CD8-positive, alpha-beta memory T cell (primary cell): ENCODE data around the gene CACHD1. TPM values are rescaled to one million over a fixed set of nuclear protein-coding genes. Genes with fewer than 3 reads are reported as not detected.
"Not testable (repeated sequence)": the region's sequence is repeated elsewhere in the genome, so short reads cannot be mapped to it uniquely, and the experiment has no call there.

Source experiments
- CTCF ChIA-PET: fragments of 350-600 bp; sonication (Branson Sonifier 250); formaldehyde crosslinking; loops from one replicate; lab custom pipeline; 2021; ENCODE audit warnings: antibody characterized with exemption; lab: Charles Lee
- POLR2A ChIA-PET: fragments of 350-600 bp; sonication (Branson Sonifier 250); formaldehyde crosslinking; loops from one replicate; lab custom pipeline; 2021; ENCODE audit warnings: antibody characterized with exemption; lab: Charles Lee
- DNase-seq, 5 donors: peaks; one replicate each; pipeline versions ENCODE4 v3.0.0 to v3.0.0-alpha.2; 2020 to 2022; ENCODE audit warnings: mixed read lengths in 1 of 5
- H3K27ac ChIP-seq: one replicate; pipeline ENCODE4 v1.7.0; 2013; ENCODE audit warnings: low read depth, mild to moderate bottlenecking, low read length, moderate library complexity
- H3K27me3 ChIP-seq: 2 replicates; pipeline ENCODE4 v1.7.0; 2013; ENCODE audit warnings: low read length, mild to moderate bottlenecking; ENCODE audit not compliant: insufficient read depth, poor library complexity, severe bottlenecking
- H3K36me3 ChIP-seq: 2 replicates; pipeline ENCODE4 v1.7.0; 2013; ENCODE audit warnings: mild to moderate bottlenecking, low read length, moderate library complexity; ENCODE audit not compliant: insufficient read depth
- H3K4me1 ChIP-seq: 2 replicates; pipeline ENCODE4 v1.7.0; 2013; ENCODE audit warnings: mild to moderate bottlenecking, low read length, moderate library complexity; ENCODE audit not compliant: insufficient read depth
- H3K4me3 ChIP-seq: 2 replicates; pipeline ENCODE4 v1.7.0; 2013; ENCODE audit warnings: mild to moderate bottlenecking, low read length
- H3K9me3 ChIP-seq: 2 replicates; pipeline ENCODE4 v1.7.0; 2013; ENCODE audit warnings: mild to moderate bottlenecking, low read length
- H3K27ac Mint-ChIP-seq, 8 donors: one replicate each; pipeline ENCODE4 v1.8.0; 2020 to 2021; ENCODE audit warnings: mixed read lengths in 8 of 8, mild to moderate bottlenecking in 6 of 8, inconsistent platforms in 3 of 8, moderate library complexity in 3 of 8
- H3K27me3 Mint-ChIP-seq, 2 donors: one replicate each; pipeline ENCODE4 v1.8.0; 2020 to 2021; ENCODE audit warnings: mixed read lengths in 2 of 2, mild to moderate bottlenecking in 1 of 2, moderate library complexity in 1 of 2
- H3K36me3 Mint-ChIP-seq, 3 donors: one replicate each; pipeline ENCODE4 v1.8.0; 2020 to 2021; ENCODE audit warnings: mixed read lengths in 3 of 3, inconsistent platforms in 1 of 3, mild to moderate bottlenecking in 1 of 3
- H3K4me1 Mint-ChIP-seq, 3 donors: one replicate each; pipeline ENCODE4 v1.8.0; 2020 to 2021; ENCODE audit warnings: mixed read lengths in 3 of 3, inconsistent platforms in 1 of 3, mild to moderate bottlenecking in 1 of 3
- H3K4me3 Mint-ChIP-seq, 7 donors: one replicate each; pipeline ENCODE4 v1.8.0; 2020 to 2021; ENCODE audit warnings: mixed read lengths in 7 of 7, mild to moderate bottlenecking in 6 of 7, moderate library complexity in 4 of 7, inconsistent platforms in 2 of 7
- H3K9me3 Mint-ChIP-seq, 5 donors: one replicate each; pipeline ENCODE4 v1.8.0; 2020 to 2022; ENCODE audit warnings: mixed read lengths in 5 of 5, mild to moderate bottlenecking in 3 of 5, moderate library complexity in 2 of 5, inconsistent platforms in 1 of 5
- polyA plus RNA-seq: library from polyadenylated mRNA; unstranded; fragments of 300-500 nt; fragmentation: Illumina TruSeq; gene quantifications from one replicate; pipeline ENCODE4 v1.2.3, GENCODE V29; 2021
- total RNA-seq, 2 experiments: library from RNA; stranded (reverse); gene quantifications; one replicate each; pipeline ENCODE4 v1.2.3, GENCODE V29; 2021

CACHD1 gene
- total and polyA plus RNA-seq, 3 experiments from 2014 or later, result 0.35 TPM; not detected in 1

GRCh38 chr1:64712049-64712448 lies 242.1 kb downstream of the CACHD1 start:
- POLR2A ChIA-PET, result no interaction called here

GRCh38 chr1:64715186-64715585 lies 245.3 kb downstream of the CACHD1 start:
- H3K36me3 ChIP-seq, result no peaks in the 10 kb centered on the region
- CTCF ChIA-PET, result no interaction called here
- Mint-ChIP-seq H3K4me3 (no peak overlapping the region), H3K27me3 (peaks cover 12 to 44% of the 10 kb centered on the region in 2 donors), H3K36me3 (peaks cover 0 to 4% (median 0%) of the 10 kb centered on the region in 3 donors), H3K9me3 (peaks cover 0 to 10% (median 2%) of the 10 kb centered on the region in 5 donors), H3K4me1 (no peaks in the 10 kb centered on the region), H3K27ac (no peak overlapping the region)
- H3K4me1 ChIP-seq, result no peaks in the 10 kb centered on the region
- POLR2A ChIA-PET, result no interaction called here
- no peak overlapping the region for H3K4me3 ChIP-seq
- no peak overlapping the region for H3K27ac ChIP-seq
- H3K27me3 ChIP-seq, result no peaks in the 10 kb centered on the region
- DNase-seq, result no peak
- no peaks in the 10 kb centered on the region for H3K9me3 ChIP-seq

More at GRCh38 chr1:64712049-64712448, 242.1 kb downstream of the CACHD1 start:
- Histone ChIP-seq H3K36me3 (no peaks in the 10 kb centered on the region), H3K27ac (no peak overlapping the region), H3K4me3 (no peak overlapping the region), H3K27me3 (no peaks in the 10 kb centered on the region), H3K4me1 (no peaks in the 10 kb centered on the region), H3K9me3 (no peaks in the 10 kb centered on the region)
- no peak for DNase-seq
- Mint-ChIP-seq H3K27me3 (peaks cover 2 to 26% of the 10 kb centered on the region in 2 donors), H3K4me3 (no peak overlapping the region), H3K9me3 (no peaks in the 10 kb centered on the region), H3K36me3 (no peaks in the 10 kb centered on the region), H3K4me1 (no peaks in the 10 kb centered on the region), H3K27ac (no peak overlapping the region)
- CTCF ChIA-PET, result no interaction called here

- H3K27me3 Mint-ChIP-seq, result peaks cover 22 to 82% of the 10 kb centered on the region in 2 donors
Observed at GRCh38 chr1:64721135-64721534, 251.2 kb downstream of the CACHD1 start.

GRCh38 chr1:64721576-64722145 lies 251.7 kb downstream of the CACHD1 start:
- CTCF ChIA-PET, result no interaction called here
- Mint-ChIP-seq H3K4me3 (no peak overlapping the region), H3K36me3 (peaks cover 0 to 4% (median 0%) of the 10 kb centered on the region in 3 donors)

More at GRCh38 chr1:64721135-64721534, 251.2 kb downstream of the CACHD1 start:
- POLR2A ChIA-PET, result interaction anchor here (0.6 kb wide), 1 partner anchor 144 kb away, joined by 3 read pairs; no protein-coding TSS in a partner anchor
- Histone ChIP-seq H3K27me3 (peaks cover 5% of the 10 kb centered on the region), H3K27ac (no peak overlapping the region), H3K4me3 (no peak overlapping the region), H3K36me3 (no peaks in the 10 kb centered on the region), H3K4me1 (no peaks in the 10 kb centered on the region), H3K9me3 (no peaks in the 10 kb centered on the region)
- Mint-ChIP-seq H3K9me3 (peaks cover 0 to 10% (median 5%) of the 10 kb centered on the region in 5 donors), H3K4me3 (no peak overlapping the region), H3K27ac (no peak overlapping the region), H3K4me1 (no peaks in the 10 kb centered on the region), H3K36me3 (peaks cover 0 to 4% (median 0%) of the 10 kb centered on the region in 3 donors)
- CTCF ChIA-PET, result no interaction called here
- no peak for DNase-seq

GRCh38 chr1:64727861-64728260 lies 257.9 kb downstream of the CACHD1 start:
- ChIA-PET POLR2A (no interaction called here), CTCF (no interaction called here)
- no peaks in the 10 kb centered on the region for H3K4me1 Mint-ChIP-seq
- no peaks in the 10 kb centered on the region for H3K36me3 Mint-ChIP-seq
- peaks cover 0 to 3% (median 0%) of the 10 kb centered on the region in 5 donors for H3K9me3 Mint-ChIP-seq
- Histone ChIP-seq H3K4me1 (no peaks in the 10 kb centered on the region), H3K36me3 (no peaks in the 10 kb centered on the region), H3K4me3 (no peak overlapping the region), H3K27ac (no peak overlapping the region), H3K9me3 (no peaks in the 10 kb centered on the region), H3K27me3 (no peaks in the 10 kb centered on the region)
- no peak overlapping the region for H3K4me3 Mint-ChIP-seq
- peak overlapping the region in 1 of 8 donors; percentile 11 for H3K27ac Mint-ChIP-seq
- H3K27me3 Mint-ChIP-seq, result peaks cover 3 to 33% of the 10 kb centered on the region in 2 donors
- DNase-seq, result no peak

More at GRCh38 chr1:64721576-64722145, 251.7 kb downstream of the CACHD1 start:
- DNase-seq, result no peak
- Histone ChIP-seq H3K4me3 (no peak overlapping the region), H3K9me3 (no peaks in the 10 kb centered on the region), H3K4me1 (no peaks in the 10 kb centered on the region), H3K36me3 (no peaks in the 10 kb centered on the region), H3K27me3 (peaks cover 5% of the 10 kb centered on the region), H3K27ac (no peak overlapping the region)
- H3K27ac Mint-ChIP-seq, result no peak overlapping the region
- POLR2A ChIA-PET, result interaction anchor here (0.6 kb wide), 1 partner anchor 144 kb away, joined by 3 read pairs; no protein-coding TSS in a partner anchor
- peaks cover 0 to 10% (median 5%) of the 10 kb centered on the region in 5 donors for H3K9me3 Mint-ChIP-seq
- H3K27me3 Mint-ChIP-seq, result peaks cover 22 to 82% of the 10 kb centered on the region in 2 donors
- no peaks in the 10 kb centered on the region for H3K4me1 Mint-ChIP-seq

- H3K27me3 Mint-ChIP-seq, result peaks cover 6% of the 10 kb centered on the region in 2 donors
- H3K27ac Mint-ChIP-seq, result peak overlapping the region in 1 of 8 donors; percentile 77
- Histone ChIP-seq H3K4me1 (no peaks in the 10 kb centered on the region), H3K4me3 (no peak overlapping the region), H3K27ac (no peak overlapping the region), H3K36me3 (no peaks in the 10 kb centered on the region), H3K9me3 (no peaks in the 10 kb centered on the region), H3K27me3 (no peaks in the 10 kb centered on the region)
- no peaks in the 10 kb centered on the region for H3K4me1 Mint-ChIP-seq
- no peak for DNase-seq
- no peaks in the 10 kb centered on the region for H3K9me3 Mint-ChIP-seq
- H3K36me3 Mint-ChIP-seq, result no peaks in the 10 kb centered on the region
- H3K4me3 Mint-ChIP-seq, result no peak overlapping the region
- ChIA-PET CTCF (interaction anchor here (1.4 kb wide), 1 partner anchor 341 kb away, joined by 4 read pairs; no protein-coding TSS in a partner anchor), POLR2A (no interaction called here)
Observed at GRCh38 chr1:64733581-64734286, 263.8 kb downstream of the CACHD1 start.

- ChIA-PET POLR2A (no interaction called here), CTCF (no interaction called here)
- H3K4me1 Mint-ChIP-seq, result no peaks in the 10 kb centered on the region
- peaks cover 6 to 7% of the 10 kb centered on the region in 2 donors for H3K27me3 Mint-ChIP-seq
- Histone ChIP-seq H3K36me3 (no peaks in the 10 kb centered on the region), H3K4me3 (no peak overlapping the region), H3K27me3 (no peaks in the 10 kb centered on the region), H3K27ac (no peak overlapping the region), H3K4me1 (no peaks in the 10 kb centered on the region), H3K9me3 (no peaks in the 10 kb centered on the region)
- DNase-seq, result no peak
- H3K27ac Mint-ChIP-seq, result peak overlapping the region in 1 of 8 donors; percentile 77
- H3K9me3 Mint-ChIP-seq, result no peaks in the 10 kb centered on the region
- no peaks in the 10 kb centered on the region for H3K36me3 Mint-ChIP-seq
- H3K4me3 Mint-ChIP-seq, result no peak overlapping the region
Observed at GRCh38 chr1:64734287-64734652, 264.3 kb downstream of the CACHD1 start.

GRCh38 chr1:64740687-64741086 lies 270.8 kb downstream of the CACHD1 start:
- H3K27me3 Mint-ChIP-seq, H3K27ac Mint-ChIP-seq, H3K4me3 ChIP-seq, CTCF ChIA-PET, H3K9me3 ChIP-seq, H3K9me3 Mint-ChIP-seq, H3K27me3 ChIP-seq, H3K36me3 Mint-ChIP-seq, POLR2A ChIA-PET, DNase-seq, H3K27ac ChIP-seq, H3K4me3 Mint-ChIP-seq, H3K36me3 ChIP-seq: not testable (repeated sequence)
- H3K4me1 ChIP-seq, result peaks cover 11% of the 10 kb centered on the region
- H3K4me1 Mint-ChIP-seq, result peaks cover 8 to 15% (median 14%) of the 10 kb centered on the region in 3 donors
